Measurements from ENCODE around the gene MMAB.

MMAB gene

DNA sequence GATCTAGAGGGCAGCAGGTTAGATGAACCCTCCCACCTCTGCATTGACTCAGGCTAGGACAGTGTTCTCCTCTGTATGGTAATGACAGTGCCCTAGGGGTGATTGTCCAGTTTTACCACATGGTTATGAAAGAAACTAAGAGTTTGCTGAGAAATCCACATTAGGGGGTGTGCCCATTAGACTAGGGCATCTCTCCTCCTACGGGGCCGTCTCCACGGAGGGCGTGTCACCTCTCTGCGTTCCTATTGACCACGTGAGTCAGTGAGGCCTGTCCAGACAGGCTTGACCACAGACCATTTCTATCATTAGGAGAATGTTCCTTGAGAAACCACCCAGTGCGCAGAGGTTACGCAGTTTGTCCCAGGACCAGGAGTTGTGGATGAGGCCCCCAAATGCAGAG, 8.6 kb upstream of the MMAB start:
- DNase-seq: no peak

DNA sequence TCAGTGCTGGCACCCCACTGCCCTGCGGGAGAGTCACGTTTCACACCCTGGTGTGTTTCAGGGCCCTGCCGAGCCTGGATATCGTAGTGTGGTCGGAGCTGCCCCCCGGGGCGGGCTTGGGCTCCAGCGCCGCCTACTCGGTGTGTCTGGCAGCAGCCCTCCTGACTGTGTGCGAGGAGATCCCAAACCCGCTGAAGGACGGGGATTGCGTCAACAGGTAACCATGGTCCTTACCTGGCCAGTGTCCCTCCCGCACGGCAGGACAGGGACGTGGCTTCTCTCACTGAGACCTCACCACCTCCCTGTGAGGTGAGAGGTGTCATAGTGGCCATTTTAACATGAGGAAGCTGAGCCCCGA, 8.0 kb upstream of the MMAB start:
- DNase-seq: no peak

DNA sequence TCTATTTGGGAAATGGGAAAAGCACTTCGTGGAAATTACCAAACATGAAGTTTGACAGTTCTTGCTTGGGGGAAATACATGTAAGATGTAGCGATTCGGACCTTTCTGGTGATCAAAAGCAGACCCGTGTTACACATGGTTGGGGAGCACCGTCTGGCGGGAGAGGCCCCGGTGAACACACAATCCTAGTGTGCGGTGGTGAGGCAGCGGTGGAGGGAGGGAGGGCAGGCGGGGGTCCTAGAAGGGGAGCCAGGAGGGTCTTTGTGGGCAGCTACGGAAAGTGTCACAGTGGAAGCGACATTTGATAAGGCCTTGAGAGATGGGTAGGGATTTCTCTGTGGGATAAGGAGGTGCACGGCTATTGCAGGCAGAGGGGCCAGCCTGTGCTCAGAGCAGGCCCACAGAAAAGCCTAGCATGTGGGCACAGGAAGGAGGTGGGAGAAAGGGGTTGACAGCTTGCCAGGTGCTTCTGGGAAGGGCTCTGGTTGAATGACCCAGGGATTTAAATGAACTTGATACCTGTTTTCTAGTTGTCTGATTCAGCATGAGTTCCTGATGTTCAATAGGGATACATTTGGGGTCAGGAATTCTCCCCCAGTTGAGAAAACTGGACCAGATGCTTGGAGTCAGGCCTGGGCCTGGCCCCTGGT, 7.5 kb upstream of the MMAB start:
- DNase-seq: no peak

DNA sequence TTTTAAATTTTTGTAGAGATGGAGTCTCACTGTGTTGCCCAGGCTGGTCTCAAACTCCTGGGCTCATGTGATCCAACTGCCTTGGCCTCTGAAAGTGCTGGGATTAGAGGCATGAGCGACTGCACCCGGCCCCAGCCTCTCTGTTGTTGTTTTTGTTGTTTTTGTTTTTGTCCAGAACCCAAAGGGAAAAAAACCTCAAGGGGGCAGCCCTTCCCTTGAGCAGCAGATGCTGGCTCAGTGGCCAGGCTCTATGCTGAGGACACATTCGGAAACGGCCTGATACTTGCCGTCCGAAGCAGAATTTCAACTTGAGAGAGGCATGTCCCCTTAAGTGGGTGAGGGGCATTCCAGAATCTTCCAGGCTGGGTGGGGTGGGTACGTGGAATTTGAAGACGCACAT, 7.0 kb upstream of the MMAB start:
- no peak for DNase-seq

GRCh38 chr12:109579639-109580038, 6.3 kb upstream of the MMAB start:
- DNase-seq: no peak

DNA sequence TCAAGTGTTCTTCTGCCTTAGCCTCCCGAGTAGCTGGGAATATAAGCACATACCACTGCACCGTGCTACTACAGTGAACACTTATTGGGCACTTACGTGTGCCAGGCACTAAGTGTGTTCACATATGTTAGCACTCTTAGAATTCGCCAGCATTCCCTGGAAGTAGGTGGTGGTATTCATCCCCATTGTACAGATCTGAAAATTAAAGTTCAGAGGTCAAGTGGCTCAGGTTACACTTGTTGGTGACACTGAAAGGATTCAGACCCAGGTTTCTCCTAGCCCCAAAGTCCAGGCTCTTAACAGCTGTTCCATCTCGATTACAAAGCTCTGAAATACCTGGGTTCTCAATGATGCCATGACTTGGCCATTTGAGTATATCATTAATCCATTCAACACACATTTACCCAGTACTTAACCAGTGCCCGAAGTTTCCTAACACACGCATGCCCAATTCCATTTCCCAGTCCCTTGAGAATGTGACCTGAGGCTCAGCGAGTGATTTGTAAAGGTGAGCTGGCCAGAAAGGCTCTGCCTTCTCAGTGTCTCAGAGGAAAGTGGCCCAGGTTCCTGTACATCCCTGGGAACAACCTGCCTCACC, 5.1 kb upstream of the MMAB start:
- no peak for DNase-seq

- no peak for DNase-seq
Observed at GRCh38 chr12:109577311-109577710, 4.0 kb upstream of the MMAB start.

DNA sequence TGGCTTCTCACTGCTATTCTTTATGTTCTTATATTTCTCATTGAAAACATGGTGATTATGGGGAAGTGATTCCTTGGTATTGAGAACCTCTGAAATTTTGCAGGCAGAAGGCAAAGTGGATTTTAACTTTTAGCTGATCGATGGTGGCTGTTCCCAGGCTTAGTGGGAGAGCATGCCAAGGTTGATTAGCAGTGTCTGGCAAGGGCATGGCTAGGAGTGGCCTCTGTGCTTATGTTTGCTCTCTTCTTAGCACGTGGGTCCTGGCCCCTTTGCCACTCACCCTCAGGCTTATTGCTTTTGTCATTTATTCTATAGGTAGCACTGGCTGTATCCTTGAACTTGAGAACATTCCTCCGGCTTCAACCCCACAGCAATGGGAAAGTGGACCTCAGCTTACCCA, 2.4 kb upstream of the MMAB start:
- no peak for DNase-seq

DNA sequence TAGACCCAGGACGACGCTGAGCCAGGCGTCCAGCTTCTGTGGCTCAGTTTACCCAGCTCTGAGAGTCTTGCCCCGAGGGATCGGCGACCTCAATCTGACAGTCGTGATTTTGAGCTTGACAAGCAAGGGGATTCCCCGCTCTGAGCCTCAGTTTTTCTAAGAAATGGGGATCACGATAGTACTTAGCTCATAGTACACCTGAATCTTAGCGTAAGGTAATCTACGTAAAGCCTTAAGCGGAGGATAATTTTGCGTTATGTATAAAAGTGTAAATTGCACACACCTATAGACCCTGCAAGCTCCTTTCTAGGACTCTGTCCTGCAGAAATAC, 575 bp upstream of the MMAB start:
- DNase-seq: no peak

GRCh38 chr12:109572506-109572845, 828 bp downstream of the MMAB start:
- DNase-seq: no peak

DNA sequence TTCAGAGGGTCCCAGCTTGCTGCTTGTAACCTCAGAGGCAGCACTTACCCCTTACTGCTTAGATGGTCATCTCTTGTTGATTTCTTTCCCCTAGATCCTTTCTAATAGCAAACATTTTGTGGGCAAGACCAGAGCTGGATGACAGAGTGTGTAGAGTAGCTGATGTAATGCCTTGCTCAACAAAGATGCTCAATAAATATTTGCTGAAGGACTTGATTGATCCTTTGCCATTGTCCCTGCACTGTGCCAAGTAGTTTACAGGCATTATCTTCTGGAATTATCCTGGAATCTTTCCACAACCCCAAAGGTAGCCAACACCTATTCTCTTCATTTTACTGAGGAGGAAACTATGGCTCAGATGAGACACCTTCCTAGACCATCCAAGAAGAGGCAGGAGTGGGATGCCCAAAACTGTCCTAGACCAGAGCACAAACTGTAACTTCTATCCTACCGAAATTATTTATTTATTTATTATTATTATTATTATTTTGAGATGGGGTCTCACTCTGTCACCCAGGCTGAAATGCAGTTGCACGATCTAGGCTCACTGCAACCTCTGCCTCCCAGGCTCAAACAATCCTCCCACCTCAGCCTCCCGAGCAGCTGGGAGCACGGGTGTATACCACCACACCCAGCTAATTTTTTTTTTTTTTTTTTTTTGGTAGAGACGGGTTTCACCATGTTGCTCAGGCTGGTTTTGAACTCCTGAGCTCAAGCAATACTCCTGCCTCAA, 1.4 kb downstream of the MMAB start:
- DNase-seq: no peak

GRCh38 chr12:109568486-109568885, 4.8 kb downstream of the MMAB start:
- DNase-seq: no peak

DNA sequence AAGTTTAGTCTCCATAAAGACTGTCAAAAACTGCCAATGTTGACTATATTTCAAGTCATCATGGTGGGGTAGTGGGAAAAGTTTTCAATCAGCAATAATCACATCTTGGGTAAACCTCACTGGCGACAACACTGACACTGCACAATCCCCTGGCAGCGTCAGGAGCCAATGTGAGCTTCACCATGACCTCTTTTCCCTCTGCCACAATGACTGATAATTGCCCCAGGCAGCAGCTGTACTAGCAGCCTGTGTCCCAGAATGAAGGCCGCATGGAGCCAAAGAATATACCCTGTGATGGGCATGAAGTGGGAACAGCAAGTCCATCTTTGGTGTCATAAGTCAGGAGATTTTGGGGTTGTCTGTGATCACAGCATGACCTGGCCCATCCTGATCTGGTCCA, 5.3 kb downstream of the MMAB start:
- DNase-seq: no peak

- DNase-seq: no peak
Observed at GRCh38 chr12:109567296-109567695, 6.0 kb downstream of the MMAB start.

DNA sequence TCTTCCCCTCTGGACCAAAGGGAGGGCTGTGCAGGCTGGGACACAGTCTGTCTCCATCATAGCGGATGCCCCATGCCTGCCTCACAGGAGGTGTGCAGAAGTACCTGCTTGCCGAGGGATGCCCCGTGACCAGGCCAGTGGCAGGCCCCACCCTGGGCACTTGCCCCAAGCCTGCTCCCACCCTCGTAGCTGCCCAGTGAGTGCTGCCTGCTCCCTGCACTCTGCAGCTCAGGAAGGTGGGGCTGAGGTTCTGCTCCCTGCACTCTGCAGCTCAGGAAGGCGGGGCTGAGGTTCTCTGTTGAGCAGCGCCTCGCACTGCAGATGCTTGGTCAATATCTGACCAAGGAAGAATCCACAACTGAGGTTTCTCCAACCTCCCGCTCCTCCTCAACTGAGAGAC, 6.9 kb downstream of the MMAB start:
- no peak for DNase-seq

DNA sequence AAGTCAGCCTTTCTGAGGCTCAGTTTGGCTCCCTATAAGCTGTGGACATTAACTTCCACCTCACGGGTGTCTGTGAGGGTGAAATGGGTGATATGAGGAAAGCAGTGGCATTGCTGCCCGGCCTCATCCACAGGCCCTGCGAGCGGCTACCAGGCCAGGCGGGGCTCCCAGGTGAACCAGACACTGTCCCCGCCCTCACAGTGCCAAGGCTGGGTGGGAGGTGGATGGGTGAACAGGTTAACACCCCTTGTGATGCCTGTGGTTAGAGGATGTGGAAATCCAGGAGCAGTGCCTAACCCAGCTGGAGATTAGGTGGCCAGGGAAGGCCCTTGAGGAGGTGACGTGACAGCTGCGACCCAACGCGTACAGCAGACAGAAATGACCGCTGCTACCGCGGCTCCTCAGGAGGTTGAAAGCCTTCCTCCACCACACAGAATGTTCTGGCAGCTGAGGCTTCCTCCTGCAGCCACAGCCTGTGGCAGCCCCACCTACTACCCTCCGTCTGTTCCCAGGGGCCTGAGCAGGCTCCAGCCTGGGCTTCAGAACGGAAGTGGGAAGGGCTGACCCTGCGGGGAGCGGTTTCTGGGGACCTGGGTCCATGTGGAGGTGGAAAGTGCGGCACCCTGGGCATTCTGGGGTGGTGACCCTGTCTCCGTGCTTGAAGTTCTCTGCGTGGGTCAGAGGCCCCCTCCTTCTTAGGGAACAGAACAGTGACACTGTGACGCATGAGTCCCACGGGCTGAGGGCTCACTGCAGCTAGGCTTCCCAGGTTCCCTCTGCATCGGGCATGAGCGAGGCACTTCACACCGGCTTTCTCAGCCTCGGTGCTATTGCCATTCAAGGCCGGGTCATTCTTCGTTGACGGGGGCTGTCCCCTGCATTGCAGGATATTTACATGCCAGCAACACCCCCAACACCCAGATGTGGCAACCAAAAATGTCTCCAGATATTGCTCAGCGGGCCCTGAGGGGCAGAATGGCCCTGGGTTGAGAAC, 9.7 kb downstream of the MMAB start:
- DNase-seq: no peak

GRCh38 chr12:109562871-109563270, 10.4 kb downstream of the MMAB start:
- no peak for DNase-seq

DNA sequence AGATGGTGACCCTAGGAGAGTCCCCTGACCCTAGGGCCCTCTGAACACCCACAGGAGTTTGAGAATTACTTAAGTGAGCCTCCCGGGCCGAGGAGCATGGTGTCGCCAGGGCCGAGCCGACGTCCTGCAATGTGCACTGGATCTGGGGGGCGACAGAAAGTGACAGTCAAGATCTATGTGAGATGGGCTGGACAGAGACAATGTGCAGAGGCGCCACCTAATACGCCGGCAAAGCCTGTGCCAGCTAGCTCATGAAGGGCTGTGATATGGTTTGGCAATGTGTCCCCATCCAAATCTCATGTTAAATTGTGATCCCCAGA, 11.6 kb downstream of the MMAB start:
- DNase-seq: no peak

DNA sequence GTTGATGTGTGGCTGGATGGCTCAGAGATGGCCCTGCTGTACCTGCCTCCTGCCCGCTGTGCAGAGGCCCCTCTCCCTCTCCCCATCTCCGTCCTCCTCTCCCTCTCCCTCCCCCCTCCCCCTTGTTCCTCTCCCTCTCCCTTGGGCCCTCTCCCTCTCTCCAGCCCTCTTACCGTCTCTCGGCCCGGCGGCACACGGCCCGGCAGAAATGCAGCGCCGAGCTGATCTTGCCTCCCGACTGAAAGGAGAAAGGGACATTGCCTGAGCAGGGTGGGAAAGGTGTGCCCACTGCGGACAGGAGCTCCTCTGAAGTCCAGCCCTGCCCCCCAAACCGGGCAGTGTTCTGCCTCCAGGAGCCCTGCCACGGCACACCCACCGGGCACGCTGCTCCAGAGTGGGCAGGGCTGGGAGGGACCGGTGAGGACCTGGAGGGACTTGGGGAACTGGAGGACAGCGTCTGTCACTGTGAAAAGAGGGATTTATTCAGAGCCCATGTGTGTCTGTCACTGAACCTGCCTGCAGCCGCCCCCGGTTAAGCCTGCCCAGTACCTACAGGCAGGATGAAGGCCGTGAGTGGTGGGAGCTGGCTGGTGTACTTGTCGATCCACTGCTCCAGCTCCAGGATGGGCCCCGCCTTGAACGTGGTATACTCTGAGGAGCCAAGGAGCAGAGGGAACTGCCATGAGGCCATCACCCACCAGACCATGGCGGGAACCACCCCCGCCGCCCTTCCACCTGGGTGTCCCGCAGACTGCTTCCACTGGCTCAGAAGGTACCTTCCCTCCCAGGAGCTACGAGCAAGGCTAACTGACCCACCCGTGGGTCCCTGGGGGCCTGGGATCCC, 12.2 kb downstream of the MMAB start:
- no peak for DNase-seq

GRCh38 chr12:109559601-109560000, 13.7 kb downstream of the MMAB start:
- DNase-seq: no peak

DNA sequence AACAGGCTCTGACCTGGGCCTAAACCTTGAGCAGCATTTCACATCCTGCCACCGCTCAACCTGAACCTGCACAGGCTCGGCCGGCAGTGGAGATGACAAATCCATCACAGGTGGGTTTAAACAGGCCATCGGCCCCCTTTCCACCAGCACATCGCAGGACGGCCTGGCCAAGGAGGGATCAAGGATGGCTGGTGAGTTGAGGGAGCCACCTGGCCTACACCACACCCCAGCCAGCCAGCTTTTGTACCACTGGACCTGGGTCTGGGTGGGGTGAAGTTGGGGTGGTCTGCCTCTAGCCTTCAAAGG, 14.2 kb downstream of the MMAB start:
- no peak for DNase-seq

- no peak for DNase-seq
Observed at GRCh38 chr12:109558374-109559199, 14.7 kb downstream of the MMAB start.

Measured in DMS79 (cell line).